Skeletal muscle cell (primary cell): ENCODE measurements around the gene CCNY.

Experiments used
- DNase-seq: peaks from one replicate; pipeline ENCODE4 v3.0.0-alpha.2; 2010; ENCODE audit warnings: low read depth
- H3K4me3 ChIP-seq: 2 replicates; pipeline ENCODE4 v1.5.1; 2011; ENCODE audit warnings: low read depth, mild to moderate bottlenecking, control low read depth, low read length, moderate library complexity

Gene CCNY

DNA sequence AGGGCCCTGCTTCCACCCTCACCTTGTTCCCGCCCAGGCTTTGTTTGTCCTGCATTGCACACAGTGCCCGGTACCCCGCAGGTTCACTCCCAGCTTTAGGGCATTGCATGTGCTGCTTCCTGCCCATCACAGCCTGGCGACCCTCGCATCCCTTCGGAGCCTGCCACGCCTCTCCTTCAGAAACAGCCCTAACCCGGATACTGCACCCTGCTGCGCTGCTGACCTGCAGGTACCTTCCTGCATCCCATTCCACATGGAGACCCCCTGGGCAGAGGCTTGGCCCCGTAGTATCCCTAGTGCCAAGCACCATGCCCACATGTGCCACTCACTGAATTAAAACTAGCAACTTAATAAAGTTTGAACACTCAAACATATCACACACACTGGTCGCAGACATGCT lies 249.0 kb downstream of the CCNY start:
- H3K4me3 ChIP-seq: no peak overlapping the region
- DNase-seq: no peak

DNA sequence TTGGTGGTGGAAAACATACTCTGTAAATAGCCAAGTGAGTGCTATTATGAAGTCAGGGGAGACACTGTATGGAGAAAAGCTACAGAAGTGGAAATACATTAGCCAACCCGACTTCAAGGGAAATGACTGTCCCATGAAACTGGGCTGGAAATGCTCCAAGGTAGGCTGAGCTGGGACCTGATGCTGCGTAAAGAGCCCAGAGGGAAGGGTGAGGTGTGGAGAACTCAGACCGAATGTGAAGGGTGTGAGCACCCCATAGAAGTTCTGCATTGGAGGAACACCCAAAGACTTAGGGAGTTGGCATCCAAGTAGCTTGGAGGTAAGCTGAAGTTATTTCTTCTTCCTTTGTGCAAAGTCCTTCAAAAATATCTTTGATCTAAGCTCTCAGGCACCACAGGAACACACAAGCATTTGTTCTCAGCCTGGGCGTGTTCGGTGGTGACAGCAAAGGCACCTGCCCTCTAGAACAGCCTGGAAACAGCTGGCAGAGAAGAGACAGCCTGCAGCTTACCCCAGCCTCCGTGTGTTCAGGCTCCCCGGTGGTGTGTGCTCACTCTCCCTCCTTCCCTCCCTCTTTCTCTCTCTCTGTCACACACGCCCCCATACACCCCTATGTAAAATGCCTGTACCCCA lies 249.7 kb downstream of the CCNY start:
- no peak for DNase-seq
- no peak overlapping the region for H3K4me3 ChIP-seq

DNA sequence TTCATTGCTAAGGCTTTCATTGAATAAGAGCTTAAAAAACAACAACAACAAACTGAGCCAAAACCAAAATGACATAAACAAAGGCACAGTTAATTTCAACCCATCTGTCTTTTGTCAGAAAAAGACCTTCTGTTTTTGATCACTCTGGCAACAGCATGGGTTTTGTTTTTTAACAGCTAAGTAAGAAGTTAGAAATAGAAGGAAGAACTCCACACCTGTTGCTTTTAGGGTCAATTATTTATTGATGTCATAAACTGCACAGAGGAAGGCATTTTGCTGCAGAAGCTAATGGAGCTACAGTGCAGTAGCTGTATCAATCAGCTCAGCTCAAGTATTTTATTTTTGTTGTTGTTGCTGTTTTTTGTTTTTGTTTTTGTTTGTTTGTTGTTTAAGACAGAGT lies 252.5 kb downstream of the CCNY start:
- DNase-seq: no peak
- H3K4me3 ChIP-seq: no peak overlapping the region

DNA sequence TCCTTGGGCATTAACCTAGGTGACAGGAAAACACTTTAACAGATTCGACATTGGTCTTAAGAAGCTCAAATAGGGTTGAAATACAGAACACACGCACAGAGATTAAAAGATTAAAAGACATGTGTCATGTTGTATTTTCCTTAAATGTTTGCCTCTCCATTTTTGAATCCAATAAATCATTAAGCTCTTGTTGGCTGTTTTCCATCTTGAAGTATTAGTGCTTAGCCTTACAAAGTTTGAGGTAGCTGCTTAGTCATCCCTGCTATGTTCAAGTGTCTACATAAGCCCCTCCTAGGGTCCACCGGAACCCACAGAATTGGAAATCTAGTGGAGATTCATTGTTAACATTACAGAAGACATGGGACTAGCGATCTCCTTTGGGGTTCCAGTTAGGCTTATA lies 256.1 kb downstream of the CCNY start:
- H3K4me3 ChIP-seq: no peak overlapping the region
- DNase-seq: no peak

DNA sequence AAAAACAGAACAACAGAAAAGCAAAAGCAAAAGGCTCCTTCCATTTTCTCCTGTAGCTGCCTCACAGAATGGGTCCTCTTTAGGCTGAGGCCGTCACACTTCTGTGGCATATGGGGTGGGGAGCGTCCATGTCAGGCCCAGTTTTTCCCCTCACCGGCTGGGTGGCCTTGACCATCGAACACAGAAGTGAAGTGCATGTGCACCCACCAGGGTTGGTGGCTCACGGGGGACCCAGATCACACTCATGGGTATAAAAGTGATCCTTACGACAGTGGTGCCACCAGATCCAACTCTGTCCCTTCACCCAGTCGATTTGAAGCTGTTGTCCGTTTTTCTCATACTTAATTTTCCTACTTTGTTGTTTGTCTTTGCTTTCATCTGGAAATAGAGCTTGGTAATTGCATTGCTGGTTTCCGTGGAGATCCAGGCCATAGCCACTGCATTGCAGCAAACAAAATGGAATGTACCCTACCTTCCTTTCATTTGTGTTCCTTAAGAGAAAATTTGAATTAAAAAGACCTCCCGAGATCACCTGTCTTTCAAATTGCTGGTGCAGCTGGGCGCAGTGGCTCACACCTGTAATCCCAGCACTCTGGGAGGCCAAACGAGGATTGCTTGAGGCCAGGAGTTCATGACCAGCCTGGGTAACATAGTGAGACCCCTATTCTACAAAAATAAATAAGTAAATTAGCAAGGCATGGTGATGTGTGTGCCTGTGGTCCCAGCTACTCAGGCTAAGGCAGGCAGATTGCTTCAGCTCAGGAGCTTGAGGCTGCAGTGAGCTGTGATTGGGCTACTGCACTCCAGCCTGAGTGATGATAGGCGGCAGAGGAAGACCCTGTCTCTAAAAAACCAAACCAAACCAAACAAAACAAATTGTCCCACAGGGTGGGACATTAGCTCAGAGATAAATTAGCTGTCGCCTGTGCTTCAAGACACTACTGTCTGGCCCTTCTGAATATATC lies 258.1 kb downstream of the CCNY start:
- H3K4me3 ChIP-seq: no peak overlapping the region
- no peak for DNase-seq

DNA sequence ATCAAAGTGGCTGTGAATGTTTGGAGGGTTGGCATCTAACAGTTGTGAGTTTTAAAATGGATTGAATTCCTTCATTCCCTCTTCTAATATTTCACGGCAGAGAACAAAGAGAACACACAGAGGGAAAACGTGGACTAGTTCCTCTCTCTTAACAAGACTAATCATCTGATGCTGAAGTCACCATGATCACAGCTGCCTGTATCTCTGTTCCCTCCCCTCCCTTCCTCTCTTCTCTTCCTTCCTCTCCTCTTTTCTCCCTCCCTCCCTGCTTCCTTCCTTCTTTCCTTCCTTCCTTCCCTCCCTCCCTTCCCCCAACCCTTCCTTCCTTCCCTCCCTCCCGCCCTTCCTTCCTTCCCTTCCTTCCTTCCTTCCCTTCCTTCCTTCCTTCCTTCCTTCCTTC lies 258.8 kb downstream of the CCNY start:
- no peak overlapping the region for H3K4me3 ChIP-seq
- DNase-seq: no peak

DNA sequence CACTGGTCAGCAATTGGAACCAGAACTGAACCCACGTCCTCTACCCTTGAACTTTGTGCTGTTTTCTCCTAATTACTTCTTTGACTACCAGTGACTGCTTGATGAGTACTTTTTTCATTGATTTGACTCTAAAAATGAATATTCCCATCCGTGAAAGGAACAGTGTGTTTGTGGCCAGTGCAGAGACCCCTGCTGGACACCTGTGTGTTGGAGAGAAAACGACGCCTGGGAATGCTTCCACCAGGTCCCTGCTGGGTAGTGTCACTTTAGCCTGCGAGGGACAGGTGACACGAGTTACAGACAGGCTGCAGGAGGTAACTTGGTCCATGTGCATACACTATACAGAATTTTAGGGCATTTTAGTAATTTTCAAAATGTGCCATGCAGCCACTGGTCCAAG lies 262.1 kb downstream of the CCNY start:
- DNase-seq: no peak
- no peak overlapping the region for H3K4me3 ChIP-seq

DNA sequence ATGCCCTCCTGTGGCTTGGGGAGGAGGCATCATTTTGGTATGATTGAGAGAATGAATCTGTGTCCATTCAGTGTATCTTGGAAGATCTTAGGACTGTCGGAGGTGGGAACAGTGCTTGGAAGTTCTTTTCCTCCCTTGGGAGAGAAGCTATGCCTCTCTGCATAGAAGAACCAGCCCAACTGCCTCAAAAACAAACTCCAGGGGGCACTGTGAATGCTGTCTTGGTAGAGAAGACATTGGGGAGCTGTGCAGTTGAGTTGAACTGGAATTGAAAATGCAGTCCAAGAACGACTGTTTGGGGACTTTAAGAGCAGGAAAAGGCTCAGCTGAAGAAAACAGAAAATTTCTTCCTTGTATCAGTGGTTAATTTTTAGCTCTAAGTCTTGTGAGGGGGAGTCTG lies 263.9 kb downstream of the CCNY start:
- no peak overlapping the region for H3K4me3 ChIP-seq

DNA sequence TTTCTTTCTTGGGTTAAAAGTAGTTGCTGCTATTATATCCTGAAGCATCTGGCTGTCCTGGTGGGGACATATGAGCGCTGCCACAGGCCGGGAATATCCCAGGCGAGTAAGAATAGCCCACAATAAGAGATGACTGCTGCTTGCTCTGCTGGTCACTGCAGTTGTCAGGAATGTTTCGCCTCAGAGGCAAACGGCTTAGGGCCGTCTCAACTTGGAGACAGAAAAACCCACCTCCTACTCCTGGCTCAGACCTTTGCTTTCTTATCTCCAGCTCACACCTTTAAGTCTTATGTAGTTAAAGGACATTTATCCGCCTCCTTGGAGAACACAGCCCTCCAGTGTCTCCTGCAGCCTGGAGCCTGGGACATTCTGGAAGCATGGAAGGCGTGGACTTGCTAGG lies 268.9 kb downstream of the CCNY start, which contains the start of gene GJD4:
Gene GJD4 (plus strand): TSS at position 151 of the 400 bp plus-strand sequence. CDS start 227 bp downstream, at position 378.
- no peak for DNase-seq
- no peak within 1 kb of the TSS for H3K4me3 ChIP-seq

More for the DNA sequence above, 263.9 kb downstream of the CCNY start:
- no peak for DNase-seq

DNA sequence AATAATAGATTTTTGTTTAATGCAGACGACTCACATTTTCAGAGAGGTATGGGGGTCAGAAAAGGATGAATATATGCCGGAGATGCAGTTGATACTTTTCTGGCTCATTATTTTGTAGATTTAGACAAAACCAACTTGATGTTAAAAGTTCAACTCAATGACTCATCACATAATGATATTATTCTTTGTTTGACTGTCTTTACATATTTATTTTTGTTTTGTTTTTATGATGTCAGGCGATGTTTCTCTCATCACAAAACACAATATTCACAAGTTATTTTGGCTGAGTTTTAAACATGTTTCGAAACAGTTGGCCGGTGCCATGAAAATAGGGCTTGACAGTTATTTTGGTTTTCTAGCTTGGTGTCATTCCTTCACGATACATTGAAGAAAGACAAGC lies 270.1 kb downstream of the CCNY start:
- no peak for DNase-seq
- H3K4me3 ChIP-seq: no peak overlapping the region

DNA sequence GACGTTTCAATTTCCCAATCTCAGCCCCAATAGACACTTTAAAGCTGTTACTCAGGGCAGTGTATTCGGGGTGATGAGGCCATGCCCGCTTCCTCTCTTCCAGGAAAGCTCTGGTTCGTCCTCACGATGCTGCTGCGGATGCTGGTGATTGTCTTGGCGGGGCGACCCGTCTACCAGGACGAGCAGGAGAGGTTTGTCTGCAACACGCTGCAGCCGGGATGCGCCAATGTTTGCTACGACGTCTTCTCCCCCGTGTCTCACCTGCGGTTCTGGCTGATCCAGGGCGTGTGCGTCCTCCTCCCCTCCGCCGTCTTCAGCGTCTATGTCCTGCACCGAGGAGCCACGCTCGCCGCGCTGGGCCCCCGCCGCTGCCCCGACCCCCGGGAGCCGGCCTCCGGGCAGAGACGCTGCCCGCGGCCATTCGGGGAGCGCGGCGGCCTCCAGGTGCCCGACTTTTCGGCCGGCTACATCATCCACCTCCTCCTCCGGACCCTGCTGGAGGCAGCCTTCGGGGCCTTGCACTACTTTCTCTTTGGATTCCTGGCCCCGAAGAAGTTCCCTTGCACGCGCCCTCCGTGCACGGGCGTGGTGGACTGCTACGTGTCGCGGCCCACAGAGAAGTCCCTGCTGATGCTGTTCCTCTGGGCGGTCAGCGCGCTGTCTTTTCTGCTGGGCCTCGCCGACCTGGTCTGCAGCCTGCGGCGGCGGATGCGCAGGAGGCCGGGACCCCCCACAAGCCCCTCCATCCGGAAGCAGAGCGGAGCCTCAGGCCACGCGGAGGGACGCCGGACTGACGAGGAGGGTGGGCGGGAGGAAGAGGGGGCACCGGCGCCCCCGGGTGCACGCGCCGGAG lies 271.4 kb downstream of the CCNY start:
- DNase-seq: no peak
- H3K4me3 ChIP-seq: peak overlapping the region; percentile 42

DNA sequence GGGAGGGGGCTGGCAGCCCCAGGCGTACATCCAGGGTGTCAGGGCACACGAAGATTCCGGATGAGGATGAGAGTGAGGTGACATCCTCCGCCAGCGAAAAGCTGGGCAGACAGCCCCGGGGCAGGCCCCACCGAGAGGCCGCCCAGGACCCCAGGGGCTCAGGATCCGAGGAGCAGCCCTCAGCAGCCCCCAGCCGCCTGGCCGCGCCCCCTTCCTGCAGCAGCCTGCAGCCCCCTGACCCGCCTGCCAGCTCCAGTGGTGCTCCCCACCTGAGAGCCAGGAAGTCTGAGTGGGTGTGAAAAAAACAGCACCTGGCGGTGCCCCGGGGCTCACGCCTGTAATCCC lies 272.0 kb downstream of the CCNY start:
- DNase-seq: no peak
- H3K4me3 ChIP-seq: peak overlapping the region; percentile 42

DNA sequence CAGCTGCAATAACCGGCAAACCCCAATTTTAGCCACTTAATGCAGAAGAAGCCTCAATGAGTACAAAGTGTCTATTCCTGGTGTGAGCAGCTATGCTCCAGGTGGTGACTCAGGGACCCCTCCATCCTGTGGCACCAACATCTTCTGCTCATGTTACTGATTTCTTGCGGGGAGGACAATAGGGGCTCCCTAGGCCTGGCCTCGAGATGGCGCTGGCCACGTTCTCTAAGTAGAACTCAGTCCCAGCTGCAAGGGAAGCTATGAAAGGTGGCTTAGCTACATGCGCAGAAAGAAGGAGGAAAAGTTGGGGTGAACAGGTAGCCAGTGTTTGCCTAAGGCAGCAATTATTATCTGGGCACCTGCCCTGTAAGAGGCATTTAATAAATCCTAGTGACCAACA lies 275.4 kb downstream of the CCNY start:
- H3K4me3 ChIP-seq: no peak overlapping the region
- DNase-seq: no peak

DNA sequence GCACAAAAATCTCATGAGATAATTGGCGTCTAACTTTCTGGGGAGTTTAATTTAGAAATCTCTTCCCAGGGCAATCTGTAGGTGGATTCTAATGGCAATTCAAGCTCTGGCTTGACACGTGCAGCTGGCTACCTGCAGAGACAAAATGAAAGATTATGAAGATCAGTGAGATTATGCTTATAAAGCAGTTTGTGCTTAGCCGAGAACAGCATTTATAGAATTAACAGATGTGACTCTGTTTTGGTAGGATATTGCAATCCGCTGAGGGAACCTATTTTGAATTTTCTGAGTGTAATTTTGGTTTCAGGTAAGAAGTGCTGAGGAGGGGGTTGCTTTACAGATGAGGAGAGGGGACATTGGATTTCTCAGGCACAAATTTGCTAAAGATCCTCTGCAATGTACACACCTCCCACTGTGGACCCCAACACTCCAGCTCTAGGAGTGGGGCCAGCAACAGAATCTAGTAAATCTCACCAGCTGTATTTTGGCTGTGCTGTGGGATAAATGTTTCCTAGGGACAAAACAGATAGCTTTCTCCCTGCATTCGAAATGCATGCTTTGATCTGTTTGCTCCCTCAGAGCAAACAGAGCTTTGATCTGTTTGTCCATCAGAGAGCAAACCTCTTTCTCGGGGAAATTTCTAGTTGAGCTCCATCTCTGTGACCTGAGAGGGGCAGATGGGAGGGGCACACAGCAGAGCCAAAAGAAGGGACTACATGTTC lies 276.2 kb downstream of the CCNY start:
- H3K4me3 ChIP-seq: no peak overlapping the region

DNA sequence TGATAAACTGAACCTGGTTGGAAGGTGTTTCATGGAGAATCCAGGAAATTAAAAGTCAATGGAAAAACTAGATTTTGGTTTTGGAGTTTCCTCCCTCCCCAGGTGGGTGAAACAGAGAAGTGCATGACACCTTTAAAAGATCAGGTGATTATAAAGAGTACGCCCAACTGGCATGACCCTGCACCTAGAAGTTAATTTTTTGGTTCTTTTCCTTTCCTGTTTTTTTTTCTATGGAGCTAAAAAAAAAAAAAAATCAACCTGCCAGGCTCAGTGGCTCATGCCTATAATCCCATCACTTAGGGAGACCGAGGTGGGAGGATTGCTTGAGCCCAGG lies 276.8 kb downstream of the CCNY start:
- H3K4me3 ChIP-seq: no peak overlapping the region
- no peak for DNase-seq

More for the DNA sequence above, 276.2 kb downstream of the CCNY start:
- no peak for DNase-seq

DNA sequence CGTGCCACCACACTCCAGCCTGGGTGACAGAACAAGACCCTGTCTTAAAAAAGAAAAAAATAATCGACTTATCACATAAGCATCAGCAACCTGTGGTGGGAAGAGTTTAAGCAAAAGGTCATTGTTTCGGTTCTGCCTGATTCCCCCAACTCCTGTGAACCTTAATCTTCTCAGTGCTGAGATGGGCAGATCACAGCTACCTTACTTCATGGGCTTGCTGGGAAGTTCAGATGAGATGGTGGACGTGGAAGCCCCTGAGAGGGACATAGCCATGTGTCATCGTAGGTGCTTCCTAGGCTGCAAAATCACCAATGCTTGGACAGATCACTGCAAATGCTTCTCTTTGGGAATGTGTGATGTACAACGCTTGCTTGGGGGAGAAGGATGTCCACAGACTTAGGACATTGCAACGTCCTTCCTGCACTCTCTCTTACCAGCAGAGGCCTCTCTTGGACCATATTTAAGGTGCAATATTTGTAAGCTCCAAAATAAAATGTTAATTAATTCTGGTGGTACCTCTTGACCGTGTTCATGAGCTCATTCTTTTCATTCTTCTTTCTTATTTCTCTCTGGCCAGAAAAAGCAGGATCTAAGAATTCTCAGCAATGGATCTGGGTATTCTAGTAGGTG lies 277.4 kb downstream of the CCNY start:
- H3K4me3 ChIP-seq: no peak overlapping the region
- DNase-seq: no peak

DNA sequence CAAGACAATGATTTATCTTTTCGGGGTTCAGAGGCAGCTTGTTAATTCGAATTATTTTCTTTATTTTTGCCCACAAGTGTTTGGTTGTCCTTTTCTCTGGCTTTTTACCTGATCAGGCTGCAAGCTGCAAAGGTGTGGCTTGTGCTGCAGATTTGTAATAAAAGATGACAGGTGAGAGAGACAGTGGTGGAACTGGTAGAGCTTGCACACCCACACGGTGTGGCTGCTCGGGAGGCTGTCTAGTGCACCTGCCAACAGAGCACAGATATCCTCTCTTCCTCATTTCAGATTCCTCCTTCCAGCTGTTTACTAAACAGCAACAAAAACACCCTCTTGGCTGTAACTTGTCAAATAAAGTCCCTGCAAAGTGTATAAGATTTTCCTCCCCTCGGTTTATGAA lies 278.0 kb downstream of the CCNY start:
- H3K4me3 ChIP-seq: no peak overlapping the region
- DNase-seq: no peak
